Fibroblast of pulmonary artery (primary cell): ENCODE data around the gene AKT2.

ENCODE experiments used
- DNase-seq: peaks from one replicate; pipeline ENCODE4 v3.0.0-alpha.2; 2010; ENCODE audit warnings: low read depth
- H3K4me3 ChIP-seq: replicated peaks from 2 replicates; pipeline ENCODE4 v1.5.1; 2011; ENCODE audit warnings: low read depth, mild to moderate bottlenecking, control low read depth, low read length, moderate library complexity
- TF ChIP-seq, protein P1 (sequence below): IDR thresholded peaks from 2 replicates; pipeline ENCODE4 v1.5.1; 2011; ENCODE audit warnings: mild to moderate bottlenecking, control low read depth, low read length, inconsistent platforms; ENCODE audit errors: missing control alignments

Gene AKT2

DNA sequence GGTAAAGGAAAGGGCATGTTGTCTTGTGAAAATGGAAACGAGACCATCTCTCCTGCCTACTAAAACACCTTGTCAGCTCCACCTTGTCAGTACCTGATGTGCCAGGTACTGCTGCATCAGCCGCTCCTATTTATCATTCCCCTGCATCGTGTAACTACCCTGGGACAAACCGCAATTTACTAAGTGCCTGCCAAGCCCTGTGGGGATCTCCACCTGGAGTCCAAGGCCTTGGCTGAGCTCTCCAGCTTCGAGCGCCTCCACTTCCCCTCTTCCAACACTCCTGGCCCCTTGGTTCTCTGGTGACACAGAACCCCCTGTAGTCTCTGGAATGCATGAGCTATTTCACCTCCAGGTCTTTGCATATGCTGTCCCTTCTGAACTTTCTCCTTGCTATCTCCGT, 32.8 kb downstream of the AKT2 start:
- no peak for DNase-seq
- H3K4me3 ChIP-seq: no peak overlapping the region
- TF ChIP-seq, protein P1, sequence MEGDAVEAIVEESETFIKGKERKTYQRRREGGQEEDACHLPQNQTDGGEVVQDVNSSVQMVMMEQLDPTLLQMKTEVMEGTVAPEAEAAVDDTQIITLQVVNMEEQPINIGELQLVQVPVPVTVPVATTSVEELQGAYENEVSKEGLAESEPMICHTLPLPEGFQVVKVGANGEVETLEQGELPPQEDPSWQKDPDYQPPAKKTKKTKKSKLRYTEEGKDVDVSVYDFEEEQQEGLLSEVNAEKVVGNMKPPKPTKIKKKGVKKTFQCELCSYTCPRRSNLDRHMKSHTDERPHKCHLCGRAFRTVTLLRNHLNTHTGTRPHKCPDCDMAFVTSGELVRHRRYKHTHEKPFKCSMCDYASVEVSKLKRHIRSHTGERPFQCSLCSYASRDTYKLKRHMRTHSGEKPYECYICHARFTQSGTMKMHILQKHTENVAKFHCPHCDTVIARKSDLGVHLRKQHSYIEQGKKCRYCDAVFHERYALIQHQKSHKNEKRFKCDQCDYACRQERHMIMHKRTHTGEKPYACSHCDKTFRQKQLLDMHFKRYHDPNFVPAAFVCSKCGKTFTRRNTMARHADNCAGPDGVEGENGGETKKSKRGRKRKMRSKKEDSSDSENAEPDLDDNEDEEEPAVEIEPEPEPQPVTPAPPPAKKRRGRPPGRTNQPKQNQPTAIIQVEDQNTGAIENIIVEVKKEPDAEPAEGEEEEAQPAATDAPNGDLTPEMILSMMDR: no peak

DNA sequence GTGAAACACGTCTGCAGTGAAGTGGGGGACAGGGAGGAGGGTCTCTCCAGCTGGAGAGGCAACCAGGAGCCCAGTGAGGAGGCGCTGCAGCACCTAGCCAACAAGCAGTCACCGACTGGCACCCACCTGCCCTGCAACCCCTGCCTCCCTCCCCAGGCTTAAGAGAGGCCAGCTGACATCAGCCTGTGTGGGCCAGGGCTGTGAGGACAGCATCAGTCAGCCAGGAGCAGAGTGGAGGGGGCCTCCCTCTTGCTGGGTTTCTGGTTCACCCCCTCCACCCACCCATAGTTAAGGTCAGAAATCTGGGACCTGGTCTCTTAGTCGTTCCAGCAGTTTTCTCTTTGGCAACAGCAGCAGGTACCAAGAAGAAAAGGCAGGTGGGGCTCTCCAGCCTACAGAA, 33.2 kb downstream of the AKT2 start:
- DNase-seq: no peak
- TF ChIP-seq, protein P1: no peak
- H3K4me3 ChIP-seq: no peak overlapping the region

DNA sequence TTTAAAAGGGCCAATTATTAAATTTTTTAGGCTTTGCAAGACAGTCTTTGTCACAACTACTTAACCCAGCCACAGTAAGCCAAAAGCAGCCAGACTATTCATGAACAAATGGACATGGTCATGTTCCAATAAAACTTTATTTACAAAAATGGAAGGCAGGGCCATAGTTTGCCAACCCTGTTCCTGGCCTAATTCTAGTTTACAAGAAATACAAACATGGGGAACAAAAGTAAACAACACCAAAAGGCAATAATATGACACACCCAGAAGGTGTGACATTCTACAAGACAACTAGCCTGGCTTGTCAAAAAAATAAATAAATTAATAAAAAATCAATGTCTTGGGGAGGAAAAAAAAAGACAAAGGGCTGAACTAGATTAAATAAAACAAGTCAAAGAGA, 33.9 kb downstream of the AKT2 start:
- no peak for DNase-seq
- TF ChIP-seq, protein P1: no peak
- no peak overlapping the region for H3K4me3 ChIP-seq

DNA sequence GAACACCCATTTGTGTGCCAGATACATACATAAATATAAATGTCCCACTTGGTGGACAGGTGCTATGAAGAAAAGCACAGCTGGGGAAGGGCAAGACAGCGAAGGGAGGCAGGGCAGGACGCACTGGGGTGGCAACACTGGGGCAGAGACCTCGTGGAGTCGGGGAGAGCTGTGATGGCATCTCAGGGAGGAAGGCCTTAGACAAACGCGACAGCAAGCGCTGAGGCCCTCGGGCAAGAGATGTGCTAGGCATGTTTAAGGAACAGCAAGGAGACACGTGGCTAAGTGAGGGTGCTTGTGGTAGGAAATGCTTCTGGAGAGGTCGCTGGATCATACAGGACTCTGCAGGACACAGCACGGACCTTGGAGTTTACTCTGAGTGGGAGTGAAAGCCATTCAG, 35.4 kb downstream of the AKT2 start:
- DNase-seq: no peak
- TF ChIP-seq, protein P1: no peak
- H3K4me3 ChIP-seq: no peak overlapping the region

DNA sequence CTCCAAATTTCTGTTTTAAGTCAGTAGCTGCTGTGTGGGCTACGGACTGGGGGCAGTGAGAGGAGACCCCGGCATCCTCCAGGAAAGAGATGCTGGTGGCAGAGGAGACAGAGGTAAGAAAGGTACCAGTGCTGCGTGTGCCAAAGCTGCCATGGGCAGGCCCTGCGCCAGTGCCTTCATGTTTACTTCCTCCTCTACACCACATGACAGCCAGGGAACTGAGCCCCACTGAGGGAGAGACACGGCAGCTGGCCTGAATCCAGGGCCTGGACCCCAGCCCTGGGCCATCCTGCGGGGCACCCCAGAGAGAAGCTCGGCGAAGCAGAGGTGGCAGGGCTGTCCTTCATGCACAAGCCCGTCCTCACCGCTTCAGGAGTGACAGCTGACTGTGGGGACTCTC, 35.9 kb downstream of the AKT2 start:
- no peak overlapping the region for H3K4me3 ChIP-seq
- TF ChIP-seq, protein P1: no peak
- DNase-seq: no peak

DNA sequence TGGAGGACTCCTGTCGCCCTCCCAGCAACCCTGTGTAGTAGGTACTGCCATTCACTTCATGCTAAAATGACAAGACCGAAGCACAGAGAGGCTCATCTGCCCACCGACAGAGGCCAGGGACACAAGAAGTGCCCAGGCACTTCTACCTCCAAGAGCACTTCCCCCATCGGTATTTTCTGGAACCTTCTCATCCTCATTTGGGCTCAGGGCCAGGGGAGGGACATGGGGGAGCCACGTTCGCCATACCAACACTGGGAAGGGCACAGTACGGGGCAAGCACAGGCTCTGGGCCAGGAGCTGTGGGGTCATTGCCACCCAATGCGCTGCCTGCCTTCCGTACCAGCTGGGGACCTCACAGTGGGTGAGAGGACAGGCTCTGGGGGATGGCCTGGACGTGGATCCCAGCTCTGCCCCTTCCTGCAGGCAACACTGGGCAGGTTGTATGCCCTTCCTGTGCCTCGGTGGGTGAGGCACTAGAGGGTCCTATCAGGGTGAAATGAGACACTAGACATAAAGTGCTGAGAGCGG, 37.3 kb downstream of the AKT2 start:
- TF ChIP-seq, protein P1: no peak
- DNase-seq: no peak
- no peak overlapping the region for H3K4me3 ChIP-seq

DNA sequence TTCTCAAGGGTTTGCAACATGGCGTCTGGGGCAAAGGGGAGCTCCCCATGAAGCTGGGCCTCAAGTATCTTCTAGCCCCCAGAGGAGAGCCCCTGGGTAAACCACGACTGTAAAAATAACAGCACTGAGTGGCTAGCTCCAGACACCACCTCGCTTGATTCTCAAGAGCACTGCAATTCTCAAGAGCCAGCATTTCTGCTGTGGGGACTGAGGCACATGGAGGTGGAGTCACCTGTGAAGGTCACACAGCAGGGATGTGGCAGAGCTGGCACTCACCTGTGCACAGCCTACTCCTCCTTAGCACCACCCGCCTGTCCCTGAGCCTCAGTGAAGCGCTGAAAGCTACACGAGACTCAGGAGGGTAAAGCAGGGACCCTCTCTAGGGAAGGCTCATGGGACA, 38.0 kb downstream of the AKT2 start:
- no peak overlapping the region for H3K4me3 ChIP-seq
- no peak for DNase-seq
- TF ChIP-seq, protein P1: no peak
